Measurements from ENCODE around the gene HLA-DRB1.
"Not testable (repeated sequence)": the region's sequence is repeated elsewhere in the genome, so short reads cannot be mapped to it uniquely, and the experiment has no call there.

The HLA-DRB1 gene

GRCh38 chr6:32554116-32554965, 35.3 kb downstream of the HLA-DRB1 start:
- DNase-seq, result no peak

GRCh38 chr6:32553037-32553742, 36.5 kb downstream of the HLA-DRB1 start:
- no peak for DNase-seq

- no peak for DNase-seq
These were observed 38.2 kb downstream of the HLA-DRB1 start for GRCh38 chr6:32551410-32551809.

GRCh38 chr6:32539839-32540238, 49.8 kb downstream of the HLA-DRB1 start:
- DNase-seq, result no peak

GRCh38 chr6:32530431-32530793, 59.2 kb downstream of the HLA-DRB1 start:
- not testable (repeated sequence) for DNase-seq

- no peak for DNase-seq
These were observed 59.8 kb downstream of the HLA-DRB1 start, which contains the start of gene HLA-DRB5 for GRCh38 chr6:32529697-32530430. TSS of gene HLA-DRB5 (minus strand) at chr6:32530287. CDS start at chr6:32530224, 63 bp downstream.

Data from NCI-H524 treated with DMSO at 0.1 percent for 48 hours (cell line).